ENCODE results near the gene ZBTB16.

ZBTB16 gene

DNA sequence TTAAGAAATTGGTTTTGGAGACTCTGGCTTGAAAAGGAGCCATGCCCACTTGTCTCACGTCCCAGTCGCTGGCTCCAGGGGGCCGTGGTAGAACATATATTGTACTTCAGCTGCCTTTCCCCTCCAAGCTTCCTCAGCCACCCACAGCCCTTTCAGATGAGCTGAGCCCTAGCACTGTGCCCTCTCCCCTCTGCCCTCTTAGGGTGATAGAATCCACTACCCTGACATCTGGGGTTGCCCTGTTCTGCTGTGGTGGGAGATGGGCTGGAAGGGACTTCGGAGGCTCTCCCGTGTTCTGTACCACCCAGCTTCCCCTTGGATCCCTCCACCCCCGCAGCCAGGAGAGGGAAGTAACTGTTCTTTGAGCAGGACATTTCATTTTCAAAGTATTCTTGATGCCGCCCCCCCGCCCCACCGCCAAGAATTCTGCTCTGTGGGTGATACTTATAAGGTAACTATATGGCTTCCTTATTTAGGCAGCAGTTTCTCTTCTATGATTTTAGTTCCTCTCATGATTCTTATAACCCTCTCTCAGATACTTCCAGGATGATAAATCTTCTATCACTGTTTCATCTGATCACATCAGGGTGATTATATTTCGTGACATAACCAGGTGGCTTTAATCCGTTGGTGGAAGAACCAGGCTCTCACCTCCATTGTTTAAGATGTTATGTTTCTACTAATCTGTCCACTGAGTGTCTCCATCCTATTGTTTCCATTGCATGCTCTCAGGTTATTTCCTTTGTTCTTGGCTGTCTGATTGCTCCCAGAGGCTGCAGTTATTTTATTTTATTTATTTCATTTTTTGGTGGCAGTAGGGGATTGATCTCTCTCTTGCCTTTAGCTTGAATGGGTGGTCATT, 24.1 kb downstream of the ZBTB16 start:
- no peak for DNase-seq (ENCODE audit: low spot score)

DNA sequence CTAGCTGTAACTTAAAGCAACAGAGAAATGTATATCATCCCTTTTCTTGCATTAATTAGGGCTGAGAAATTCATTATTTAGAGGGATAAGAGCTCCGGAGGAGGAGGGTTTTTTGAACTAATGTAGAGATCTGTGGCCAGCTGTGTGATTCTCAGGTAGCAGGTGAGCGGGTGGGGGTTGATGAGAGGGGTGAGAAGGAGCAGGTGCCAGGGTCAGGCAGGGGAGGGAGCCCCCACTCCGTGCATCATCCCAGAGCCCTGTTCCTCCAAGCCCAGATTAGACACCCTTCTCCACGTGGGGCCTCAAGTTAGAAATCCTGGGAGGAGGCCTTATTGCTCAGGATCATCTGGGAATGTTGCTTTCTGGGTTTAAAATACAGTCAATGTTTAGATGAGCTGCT, 24.9 kb downstream of the ZBTB16 start:
- no peak for DNase-seq (ENCODE audit: low spot score)

DNA sequence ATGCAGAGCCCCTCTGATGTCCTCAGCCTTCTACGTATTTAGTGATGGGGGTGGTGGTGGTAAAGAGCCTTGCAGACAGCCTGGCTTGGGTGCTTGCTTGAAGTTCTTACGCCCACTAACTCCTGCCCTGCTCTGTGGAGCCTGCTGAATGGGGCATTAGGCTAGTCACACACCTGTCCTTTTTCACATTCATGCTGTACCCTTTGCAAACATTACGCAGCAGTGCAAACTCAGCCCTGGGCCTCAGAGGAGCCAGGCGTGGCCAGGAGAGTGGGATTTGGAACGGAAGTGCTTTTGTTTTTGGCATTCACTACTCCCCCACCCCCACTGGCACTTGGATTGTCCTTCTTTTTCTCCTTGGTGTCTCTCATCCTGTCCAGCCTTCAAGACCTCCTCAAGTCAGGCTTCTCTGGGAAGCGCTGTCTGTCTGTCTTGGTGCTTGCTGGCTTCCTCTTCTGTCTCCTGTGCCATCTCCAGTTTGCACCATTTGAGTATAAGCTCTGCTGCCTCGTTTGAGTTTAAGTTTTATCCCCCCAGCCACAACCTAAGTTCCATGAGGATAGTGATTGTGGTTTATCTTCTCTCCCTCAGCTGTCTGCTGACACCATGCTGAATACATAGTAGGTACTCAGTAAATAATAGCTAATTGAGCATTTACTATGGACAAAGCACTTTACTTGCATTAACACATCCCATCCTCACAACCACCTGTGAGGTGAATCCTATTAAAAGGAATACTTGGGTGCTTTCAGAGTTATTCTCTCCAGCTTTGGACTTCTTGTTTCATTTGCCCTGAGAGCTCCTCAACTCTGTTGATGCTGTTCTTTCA, 26.7 kb downstream of the ZBTB16 start:
- DNase-seq (ENCODE audit: low spot score): no peak

DNA sequence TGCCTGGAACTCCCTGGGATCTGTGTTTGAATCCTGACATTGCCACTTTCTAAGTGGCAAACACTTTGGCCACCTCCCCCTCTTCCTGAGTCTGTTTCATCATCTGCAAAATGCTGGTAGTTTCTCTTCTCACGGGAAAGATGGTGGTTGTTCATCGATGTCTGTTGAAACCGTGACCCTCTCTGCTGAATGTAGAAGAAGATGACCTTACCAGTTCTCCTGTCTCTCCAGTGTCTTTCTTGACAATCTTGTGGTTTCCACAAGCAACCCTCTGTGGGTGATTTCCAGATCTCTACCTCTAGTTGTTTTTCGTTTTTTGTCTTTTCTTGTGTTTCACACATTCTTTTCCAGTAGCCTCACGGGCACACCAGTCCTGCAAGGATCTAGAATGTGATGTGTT, 27.5 kb downstream of the ZBTB16 start:
- DNase-seq (ENCODE audit: low spot score): no peak

DNA sequence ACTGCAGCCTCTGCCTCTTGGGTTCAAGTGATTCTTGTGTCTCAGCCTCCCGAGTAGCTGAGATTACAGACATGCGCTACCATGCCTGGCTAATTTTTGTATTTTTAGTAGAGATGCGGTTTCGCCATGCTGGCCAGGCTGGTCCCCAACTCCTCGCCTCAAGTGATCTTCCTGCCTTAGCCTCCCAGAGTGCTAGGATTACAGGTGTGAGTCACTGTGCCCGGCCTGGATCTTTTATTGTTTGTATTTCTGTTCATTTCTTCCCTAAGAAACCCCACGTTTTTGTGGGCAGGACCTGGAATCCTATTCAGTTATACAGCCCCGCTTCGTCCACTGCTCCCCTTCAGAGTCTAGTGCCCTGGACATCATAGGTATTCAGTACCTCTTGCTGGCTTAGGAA, 28.7 kb downstream of the ZBTB16 start:
- no peak for DNase-seq (ENCODE audit: low spot score)

DNA sequence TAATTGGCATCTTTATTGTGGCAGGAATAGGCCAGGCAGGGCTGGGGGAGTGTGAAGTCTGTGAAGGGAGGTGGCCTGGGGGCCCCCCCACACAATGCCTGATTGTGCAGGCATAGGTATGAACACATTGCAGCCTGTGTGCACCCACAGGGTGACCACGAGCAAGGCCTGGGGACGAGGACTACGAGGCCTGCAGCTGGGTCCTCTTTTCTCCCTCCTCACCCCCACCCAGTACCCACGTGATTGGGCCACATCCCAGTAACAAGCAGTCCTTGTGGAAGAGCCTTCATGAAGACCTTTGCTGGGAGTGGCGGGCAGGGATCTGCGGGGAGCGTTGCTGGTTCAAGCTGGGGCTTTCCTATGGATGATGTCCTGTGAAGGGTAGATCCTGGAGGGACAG, 29.3 kb downstream of the ZBTB16 start:
- no peak for DNase-seq (ENCODE audit: low spot score)

DNA sequence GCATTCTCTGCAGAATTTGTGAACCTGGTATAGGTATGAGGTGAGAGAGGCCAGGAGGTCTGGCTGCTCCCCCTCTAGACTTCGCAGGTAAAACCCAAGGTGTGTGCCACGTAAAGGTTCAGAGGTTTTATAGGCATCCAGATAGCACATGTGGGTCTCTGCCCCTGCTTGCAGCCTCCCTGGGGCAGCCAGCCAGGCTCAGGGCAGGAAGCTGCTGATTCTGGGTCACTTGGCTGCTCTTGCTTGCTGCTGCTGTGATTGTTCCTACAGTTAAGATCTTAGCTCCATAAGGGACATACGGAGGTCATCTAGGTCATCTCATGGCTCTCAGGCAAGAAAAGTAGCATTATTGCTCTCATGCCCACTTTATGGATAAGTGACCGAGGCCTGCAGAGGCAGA, 30.2 kb downstream of the ZBTB16 start:
- DNase-seq (ENCODE audit: low spot score): no peak

DNA sequence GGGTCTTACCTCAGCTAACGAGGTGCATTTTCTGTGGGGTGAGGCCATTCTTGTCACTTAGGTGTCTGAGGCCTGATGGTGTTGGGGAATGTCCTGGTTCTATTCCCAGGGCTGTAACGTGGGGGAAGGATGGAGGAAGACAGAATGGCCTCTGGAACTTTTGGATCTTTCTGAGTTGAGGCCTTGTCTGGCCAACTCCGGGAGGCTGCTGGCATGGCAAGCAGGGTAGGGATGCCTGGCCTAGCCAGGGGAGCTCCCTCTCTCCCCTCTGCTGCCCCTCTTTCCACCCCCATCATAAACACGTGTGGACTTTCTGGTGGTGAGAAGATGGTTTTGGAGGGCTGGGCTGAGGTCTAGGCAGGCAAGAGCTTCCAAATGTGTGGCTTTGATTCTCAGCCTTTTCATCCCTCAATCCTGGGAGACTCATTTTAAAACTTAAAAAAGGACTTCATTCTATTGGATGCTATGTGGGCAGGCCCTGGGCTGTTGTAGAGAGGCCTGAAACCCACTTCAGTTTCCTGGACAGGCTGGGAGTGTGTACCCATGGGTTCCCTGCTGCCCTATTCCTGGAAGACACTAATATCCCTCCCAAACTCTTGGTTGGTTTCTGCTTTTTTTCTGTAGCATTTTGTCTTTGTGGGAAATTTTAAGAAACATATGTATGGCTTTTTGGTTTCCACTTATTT, 30.9 kb downstream of the ZBTB16 start:
- DNase-seq (ENCODE audit: low spot score): no peak

DNA sequence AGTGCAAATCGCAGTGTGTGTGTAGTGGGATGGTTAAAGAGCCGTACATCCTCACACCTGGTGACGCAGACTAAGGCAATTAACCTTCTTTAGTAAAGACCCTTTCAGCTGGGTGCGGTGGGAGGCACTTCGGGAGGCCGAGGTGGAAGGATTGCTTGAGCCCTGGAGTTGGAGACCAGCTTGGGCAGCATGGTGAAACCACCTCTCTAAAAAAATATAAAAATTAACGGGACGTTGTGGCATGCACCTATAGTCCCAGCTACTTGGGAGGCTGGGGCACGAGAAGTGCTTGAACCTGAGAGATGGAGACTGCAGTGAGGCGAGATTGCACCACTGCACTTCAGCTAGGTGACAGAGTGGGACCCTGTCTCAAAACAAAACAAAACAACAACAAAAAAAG, 31.5 kb downstream of the ZBTB16 start:
- DNase-seq (ENCODE audit: low spot score): no peak

DNA sequence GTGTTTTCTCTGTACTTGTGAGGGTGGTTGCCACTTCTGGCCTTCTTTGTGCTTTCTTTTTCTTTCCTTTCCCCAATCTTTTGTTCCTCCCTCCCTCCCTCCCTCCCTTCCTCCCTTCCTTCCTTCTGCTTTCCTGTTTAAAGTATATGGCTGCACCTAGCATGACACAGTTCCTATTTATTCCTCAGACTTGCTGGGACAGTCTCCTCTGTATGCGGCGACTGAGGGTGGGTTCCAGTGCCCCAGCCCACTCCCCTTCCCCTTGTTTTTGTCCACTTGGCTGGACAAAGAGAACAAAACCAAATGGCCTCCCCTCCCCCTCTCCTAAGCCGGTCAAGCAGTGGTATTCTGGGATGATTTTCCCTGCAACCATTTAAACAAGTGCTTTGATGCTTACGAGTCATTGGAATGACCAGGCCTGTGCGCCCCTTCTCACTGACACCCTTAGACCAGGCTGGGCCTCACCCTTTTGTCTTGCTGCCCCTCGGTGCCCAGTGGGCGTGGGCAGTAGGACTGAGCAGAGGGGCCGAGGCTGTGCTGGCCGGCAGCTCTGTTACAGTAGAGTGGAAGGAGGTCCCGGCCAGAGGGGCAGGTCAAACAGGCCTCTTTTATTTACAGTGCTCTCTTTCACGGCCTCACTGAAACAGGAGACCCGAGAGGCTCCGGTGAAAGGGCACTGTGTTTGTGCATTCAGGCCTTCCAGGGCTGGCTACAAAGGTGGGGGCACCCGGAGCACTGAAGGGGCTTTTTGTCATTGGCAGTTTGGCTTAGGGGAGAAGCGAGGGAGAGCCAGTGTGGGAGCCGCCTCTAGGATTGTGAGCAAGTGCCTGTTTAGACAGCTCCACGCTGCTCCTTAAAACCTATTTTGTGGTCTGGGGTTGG, 32.2 kb downstream of the ZBTB16 start:
- no peak for DNase-seq (ENCODE audit: low spot score)

DNA sequence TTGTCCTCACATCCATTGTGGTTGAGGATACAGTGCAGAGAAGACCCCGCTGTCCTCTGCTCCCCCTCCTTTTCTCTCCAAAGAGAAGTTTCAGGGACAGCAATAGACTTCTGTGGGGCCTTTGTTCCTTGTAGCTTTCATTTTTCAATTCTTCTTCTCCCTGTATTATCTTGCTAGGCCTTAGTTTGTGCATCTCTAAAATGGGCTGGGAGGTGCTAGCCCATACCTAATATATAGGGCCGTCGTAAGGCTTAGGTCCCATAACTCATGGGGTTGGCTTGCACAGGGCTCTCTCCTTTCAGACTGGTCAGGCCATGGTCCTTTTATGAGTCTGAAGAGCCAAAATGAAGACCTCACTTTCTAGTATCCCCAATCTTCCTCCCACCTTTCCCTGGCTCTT, 33.0 kb downstream of the ZBTB16 start:
- no peak for DNase-seq (ENCODE audit: low spot score)

DNA sequence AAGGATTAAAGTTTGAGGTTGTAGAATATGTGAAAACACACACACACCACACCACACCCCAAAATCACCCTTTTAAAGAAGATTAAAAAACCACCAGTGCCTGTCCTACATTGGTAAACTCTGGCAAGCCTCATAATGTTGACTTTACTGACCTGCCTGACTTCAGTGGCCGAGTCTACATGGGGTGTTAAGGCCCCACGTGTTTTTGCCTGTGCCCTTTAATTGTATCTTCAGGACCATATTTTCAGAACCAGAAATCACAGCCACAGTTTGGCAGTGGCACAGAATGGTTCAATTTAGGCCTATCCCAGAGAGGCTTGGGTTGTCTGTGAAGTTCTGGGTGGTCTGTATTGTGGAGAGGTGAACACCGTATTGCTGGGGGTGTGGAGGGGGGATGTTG, 33.4 kb downstream of the ZBTB16 start:
- no peak for DNase-seq (ENCODE audit: low spot score)

DNA sequence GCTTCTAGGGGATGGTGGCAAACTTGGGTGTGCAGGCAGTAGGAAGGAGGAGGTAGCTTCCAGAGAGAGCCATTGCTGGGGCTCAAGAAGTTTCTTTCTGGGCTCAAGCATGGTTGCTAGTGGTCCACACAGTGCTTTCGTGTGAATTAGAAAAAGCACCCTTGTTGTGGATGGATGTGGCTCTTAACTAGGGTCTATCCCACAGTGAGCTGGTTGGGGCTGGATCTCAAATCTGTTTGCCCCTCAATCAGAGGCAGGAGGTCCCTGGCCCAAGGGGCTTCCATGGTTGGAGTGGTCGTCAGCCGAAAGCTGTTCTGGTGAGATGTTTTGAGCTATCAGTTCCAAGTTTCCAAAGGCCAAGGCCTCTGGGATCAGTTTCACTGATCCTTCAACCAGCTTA, 35.0 kb downstream of the ZBTB16 start:
- no peak for DNase-seq (ENCODE audit: low spot score)

DNA sequence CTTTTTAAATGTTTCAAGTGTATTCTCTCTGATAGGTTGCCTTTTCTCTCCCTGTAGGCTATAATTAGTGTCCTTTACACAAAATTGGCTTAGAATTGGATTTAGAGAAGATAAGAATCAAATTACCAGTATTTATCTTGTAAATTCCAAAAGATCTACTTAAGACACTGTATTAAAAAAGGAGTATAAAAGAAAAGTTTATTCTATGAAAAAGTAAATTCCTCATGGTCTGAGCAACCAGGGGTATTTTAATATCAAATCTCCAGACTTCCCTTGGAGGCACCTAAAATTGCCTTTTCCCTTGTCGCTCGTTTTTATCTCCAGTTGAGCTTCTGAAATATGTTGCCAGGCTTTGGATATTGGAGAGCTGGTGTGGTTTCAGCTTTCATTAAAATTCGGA, 36.4 kb downstream of the ZBTB16 start:
- DNase-seq (ENCODE audit: low spot score): no peak

DNA sequence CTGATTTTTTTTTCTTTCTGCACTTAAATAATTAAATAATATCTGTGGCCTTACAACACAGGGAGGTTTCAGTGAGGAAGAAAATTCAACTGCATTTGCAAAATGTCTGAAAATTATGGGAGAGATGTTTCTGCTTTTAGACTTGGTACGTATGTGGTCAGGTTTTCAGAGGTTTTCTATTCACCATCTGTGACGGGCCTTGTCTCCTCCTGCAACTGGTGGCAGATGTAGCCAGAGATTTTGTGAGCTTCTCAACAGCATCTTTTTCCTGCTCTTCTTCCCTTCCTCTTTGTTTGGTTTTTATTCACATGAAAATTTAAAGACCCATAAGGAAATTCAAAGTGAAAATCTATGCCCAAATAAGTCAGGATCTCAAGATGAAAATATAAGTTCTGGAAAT, 38.3 kb downstream of the ZBTB16 start:
- no peak for DNase-seq (ENCODE audit: low spot score)

DNA sequence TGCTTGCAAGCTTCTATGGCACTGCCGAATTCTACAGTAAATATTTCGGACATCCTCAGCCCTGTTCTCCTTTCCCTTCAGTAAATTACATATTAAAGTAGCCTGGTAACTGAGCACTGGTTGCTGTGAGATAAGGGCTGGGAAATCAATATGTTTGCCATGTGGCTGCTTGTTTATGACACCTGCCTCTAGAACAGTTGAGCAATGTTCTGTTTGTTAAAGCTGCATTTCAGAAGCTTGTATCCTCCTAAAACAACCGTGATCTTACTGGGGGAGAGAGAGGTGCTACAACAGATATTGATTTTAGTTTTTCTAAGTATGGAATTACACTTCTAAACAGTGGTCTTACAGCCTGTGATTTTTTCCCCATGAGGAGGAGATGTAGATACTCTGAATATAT, 39.4 kb downstream of the ZBTB16 start:
- no peak for DNase-seq (ENCODE audit: low spot score)

DNA sequence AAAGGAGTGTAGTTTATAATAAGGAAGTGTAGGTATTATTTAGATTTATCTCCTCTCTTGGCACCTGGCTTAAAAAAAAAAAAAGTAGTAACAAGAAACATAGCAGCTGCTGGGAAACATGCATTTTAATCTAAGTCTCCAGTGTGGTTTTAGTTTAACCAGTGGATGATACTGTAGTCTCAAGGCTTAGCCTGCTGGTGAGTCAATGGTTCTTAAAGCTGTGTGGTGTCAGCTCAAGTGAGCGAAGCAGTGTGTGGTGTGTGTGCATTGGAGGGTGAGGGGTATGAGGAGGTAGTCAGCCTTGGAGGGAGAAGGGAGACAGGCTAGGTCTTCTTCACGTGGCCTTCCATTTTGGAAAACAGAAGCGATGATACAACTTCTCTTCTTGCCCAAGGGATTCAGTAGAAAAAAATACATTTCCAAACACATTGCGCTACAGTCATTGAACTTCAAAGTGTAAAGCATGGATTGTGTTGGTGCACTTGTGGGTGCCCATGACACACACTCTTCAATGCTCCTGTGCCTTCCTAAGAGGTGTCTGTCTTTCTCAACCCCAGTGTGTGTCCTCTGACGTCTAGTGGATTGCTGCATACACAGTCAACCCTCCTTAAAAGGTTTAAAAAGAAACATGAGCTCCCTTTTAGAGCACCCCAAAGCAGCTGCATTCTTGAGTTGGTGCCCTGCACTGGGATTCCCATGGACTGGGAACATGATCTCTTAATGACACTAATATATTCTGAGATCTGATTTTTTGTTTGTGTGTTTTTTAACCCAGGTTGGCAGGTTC, 40.1 kb downstream of the ZBTB16 start:
- no peak for DNase-seq (ENCODE audit: low spot score)

DNA sequence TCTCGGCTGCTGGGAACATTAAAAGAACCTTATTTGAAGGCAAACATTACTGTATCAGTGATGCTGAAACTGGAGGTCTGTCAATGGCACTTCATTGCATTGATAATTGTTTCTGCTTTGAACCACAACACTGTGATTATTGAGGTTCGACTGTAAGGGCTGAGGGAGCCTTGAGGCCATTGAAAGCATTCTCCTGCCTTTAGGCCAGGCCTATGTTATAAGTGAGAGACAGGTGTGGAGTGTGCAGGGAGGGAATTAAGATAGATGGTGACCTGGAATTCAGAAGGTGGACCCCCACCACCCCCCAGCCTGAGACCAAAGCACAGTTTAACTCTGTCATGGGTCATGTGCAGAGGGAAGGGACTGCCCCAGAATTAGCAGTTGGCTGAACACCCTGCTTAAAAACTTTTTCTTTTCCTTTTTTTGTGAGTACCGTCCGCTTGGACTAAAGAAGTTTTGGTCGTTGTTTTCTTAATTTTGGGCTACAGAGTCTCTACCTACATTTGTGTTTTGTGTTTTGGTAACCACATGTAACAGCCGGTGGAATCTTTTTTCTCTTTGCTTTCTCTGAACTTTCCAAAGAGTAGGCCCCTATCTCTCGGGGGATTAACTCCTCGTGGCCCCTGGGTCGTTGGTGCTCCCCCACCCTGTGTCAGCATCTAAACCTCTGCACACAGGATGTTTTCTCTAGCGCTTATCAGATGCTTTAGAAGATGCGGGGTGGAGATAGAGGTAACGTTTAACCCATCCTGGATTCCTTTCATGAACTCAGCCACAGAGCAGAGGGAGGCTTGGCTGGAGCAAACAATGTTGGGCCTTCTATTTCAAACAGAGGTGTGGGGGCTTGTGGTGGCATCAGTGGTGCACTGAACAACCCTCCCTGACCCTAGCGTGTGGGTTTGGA, 43.7 kb downstream of the ZBTB16 start:
- DNase-seq (ENCODE audit: low spot score): no peak

DNA sequence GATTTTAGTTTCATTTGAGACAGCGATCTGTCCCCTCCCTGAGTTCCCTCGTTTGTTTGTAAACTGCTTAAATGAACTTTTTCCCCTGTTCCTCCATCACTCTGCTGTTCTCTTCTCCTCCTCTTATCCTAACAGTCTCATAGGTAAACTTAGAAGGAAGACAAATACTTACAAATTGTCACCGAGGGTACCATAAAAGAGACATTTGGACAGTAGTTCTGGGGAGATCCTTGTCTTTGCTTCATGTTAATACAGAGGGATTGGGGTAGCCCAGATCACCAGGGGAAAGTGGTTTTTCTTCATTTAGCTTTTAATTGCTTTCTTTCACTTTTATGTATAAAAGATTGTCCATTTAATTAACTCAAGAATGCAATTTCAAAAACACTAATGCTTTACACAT, 46.1 kb downstream of the ZBTB16 start:
- DNase-seq (ENCODE audit: low spot score): no peak

DNA sequence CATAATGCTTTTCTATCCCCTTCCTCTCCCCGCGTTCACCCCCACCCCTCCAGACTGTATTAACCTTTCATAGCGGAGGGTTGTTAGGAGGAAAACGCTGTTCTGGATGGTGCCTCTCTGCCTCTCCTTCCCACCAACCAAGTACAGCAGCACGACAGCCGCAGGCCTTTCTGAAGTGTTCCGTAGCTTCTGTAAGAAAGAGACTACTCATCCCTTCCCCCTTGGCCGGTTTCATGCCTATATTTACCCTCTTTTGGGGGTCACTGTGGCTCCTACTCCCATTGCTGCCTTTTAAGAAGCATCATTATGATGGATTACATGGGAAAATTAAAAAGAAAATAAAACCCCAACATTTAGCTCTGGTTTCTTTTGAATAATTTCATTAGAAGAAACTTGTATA, 46.5 kb downstream of the ZBTB16 start:
- no peak for DNase-seq (ENCODE audit: low spot score)
